Esophagus squamous epithelium (tissue), 5 donors: ENCODE results near the gene PLD5. TPM values are rescaled to one million over a fixed set of nuclear protein-coding genes. Genes with fewer than 3 reads are reported as not detected.

ENCODE experiments used
- DNase-seq: peaks from one replicate; lab custom pipeline; 2025; lab: John Stamatoyannopoulos, UW
- H3K27ac ChIP-seq, 4 donors: fragments of 200-600 bp; sonication (generic); one replicate each; pipeline ENCODE4 v1.5.1; 2016 to 2019; ENCODE audit warnings: mild to moderate bottlenecking in 1 of 4
- H3K27me3 ChIP-seq, 4 donors: fragments of 200-600 bp; sonication (generic); 1 replicate in 3 of 4; 2 replicates in 1 of 4; pipeline versions ENCODE4 v1.5.1 to v1.6.0; 2017 to 2021; ENCODE audit warnings: antibody characterized with exemption in 1 of 4
- H3K36me3 ChIP-seq, 3 donors: fragments of 200-600 bp; sonication (generic); one replicate each; pipeline ENCODE4 v1.5.1; 2016 to 2019
- H3K4me1 ChIP-seq, 3 donors: fragments of 200-600 bp; sonication (generic); one replicate each; pipeline ENCODE4 v1.5.1; 2017 to 2019
- H3K4me3 ChIP-seq, 4 donors: fragments of 200-600 bp; sonication (generic); 1 replicate in 3 of 4; 2 replicates in 1 of 4; pipeline ENCODE4 v1.5.1; 2016 to 2019; ENCODE audit warnings: mild to moderate bottlenecking in 2 of 4, moderate library complexity in 1 of 4
- H3K9me3 ChIP-seq, 3 donors: fragments of 200-600 bp; sonication (generic); one replicate each; pipeline ENCODE4 v1.5.1; 2016 to 2019
- CTCF ChIP-seq, 6 experiments: fragments of 450-650 bp in 4 of 6; fragments of 200-600 bp in 2 of 6; sonication (generic) in 2 of 6; IDR thresholded peaks; one replicate each; pipeline ENCODE4 v1.5.1; 2016 to 2019; ENCODE audit warnings: antibody characterized with exemption in 6 of 6, mild to moderate bottlenecking in 4 of 6, moderate library complexity in 4 of 6
- POLR2A ChIP-seq, 4 donors: fragments of 450-650 bp; IDR thresholded peaks; one replicate each; pipeline ENCODE4 v1.6.1; 2017; ENCODE audit warnings: antibody characterized with exemption in 4 of 4, mild to moderate bottlenecking in 4 of 4, moderate library complexity in 3 of 4
- WGBS, 2 donors: methylation state at CpG; one replicate each; pipeline ENCODE4 v1.1.5; 2018; 5-methylcytosine and 5-hydroxymethylcytosine counted together
- intact Hi-C: fragments of 100-400 bp; cut with DNase I; formaldehyde crosslinking; loops from one replicate; pipeline ENCODE4 v1.15.0; 2022
- total RNA-seq, 4 donors: library from RNA; depleted of rRNA; stranded (reverse); fragments of >200 nt; gene quantifications; one replicate each; pipeline ENCODE4 v1.1.0, GENCODE V29; 2016
- donor health status: DM: yes; HTN: yes; CAD: no.

PLD5 gene
- total RNA-seq, 4 donors from 2014 or later, result 0.18 to 0.57 TPM; not detected in 2

GRCh38 chr1:242201090-242201489 lies 323.4 kb downstream of the PLD5 start:
- TF ChIP-seq CTCF (IDR thresholded peaks at IDR 0.05) (no peak), POLR2A (IDR thresholded peaks at IDR 0.05) (no peak)
- Histone ChIP-seq H3K36me3 (no peaks in the 10 kb centered on the region), H3K4me3 (no peak overlapping the region), H3K4me1 (no peaks in the 10 kb centered on the region), H3K27ac (no peak overlapping the region), H3K9me3 (no peaks in the 10 kb centered on the region), H3K27me3 (no peaks in the 10 kb centered on the region)
- WGBS, 2 donors, result 79 to 82% methylated on average over 2 of the region's 2 CpGs
- intact Hi-C loops, result no loop called here
- DNase-seq, result no peak

DNA sequence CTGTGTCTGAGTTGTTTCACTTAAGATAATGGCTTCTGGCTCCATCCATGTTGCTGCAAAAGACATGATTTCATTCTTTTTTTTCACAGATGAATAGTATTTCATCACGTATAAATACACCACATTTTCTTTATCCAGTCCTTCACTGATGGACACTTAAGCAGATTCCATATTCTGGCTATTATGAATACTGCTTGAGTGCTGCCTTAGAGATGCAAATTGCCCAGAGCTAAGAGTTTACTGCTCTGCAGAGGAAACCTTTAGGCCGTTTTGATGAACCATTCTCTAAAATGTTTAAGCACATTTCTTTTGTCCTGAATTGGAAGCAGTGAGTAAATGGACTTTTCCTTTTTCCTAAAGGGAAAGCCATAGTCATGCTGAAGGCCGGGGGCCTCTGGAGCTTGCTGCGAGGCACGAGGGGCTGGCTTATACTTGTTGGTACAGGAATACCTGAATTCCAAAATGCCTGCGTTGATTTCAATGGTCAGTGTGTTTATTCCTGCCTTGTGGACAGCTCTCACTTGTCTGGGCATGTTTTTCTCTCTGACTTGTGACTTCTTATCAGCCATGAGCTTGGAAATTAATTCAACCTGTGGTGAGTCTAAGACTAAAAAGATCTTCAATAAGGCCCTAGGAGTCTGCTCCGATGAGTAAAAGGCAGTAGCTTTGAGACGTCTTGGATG lies 324.6 kb downstream of the PLD5 start:
- 58 to 61% methylated on average over 6 to 8 of the region's 8 CpGs for WGBS, 2 donors
- no peak for TF ChIP-seq POLR2A (IDR thresholded peaks at IDR 0.05)
- no peak for TF ChIP-seq CTCF (IDR thresholded peaks at IDR 0.05)
- Histone ChIP-seq H3K4me3 (no peak overlapping the region), H3K4me1 (no peaks in the 10 kb centered on the region), H3K36me3 (no peaks in the 10 kb centered on the region), H3K27ac (no peak overlapping the region), H3K27me3 (no peaks in the 10 kb centered on the region), H3K9me3 (no peaks in the 10 kb centered on the region)
- no peak for DNase-seq
- intact Hi-C loops, result no loop called here

- intact Hi-C loops, result no loop called here
- TF ChIP-seq CTCF (IDR thresholded peaks at IDR 0.05), result no peak
- TF ChIP-seq POLR2A (IDR thresholded peaks at IDR 0.05), result no peak
- WGBS, 2 donors, result 63 to 83% methylated on average over 9 of the region's 9 CpGs
Measured at GRCh38 chr1:242197907-242198820, 326.3 kb downstream of the PLD5 start.

DNA sequence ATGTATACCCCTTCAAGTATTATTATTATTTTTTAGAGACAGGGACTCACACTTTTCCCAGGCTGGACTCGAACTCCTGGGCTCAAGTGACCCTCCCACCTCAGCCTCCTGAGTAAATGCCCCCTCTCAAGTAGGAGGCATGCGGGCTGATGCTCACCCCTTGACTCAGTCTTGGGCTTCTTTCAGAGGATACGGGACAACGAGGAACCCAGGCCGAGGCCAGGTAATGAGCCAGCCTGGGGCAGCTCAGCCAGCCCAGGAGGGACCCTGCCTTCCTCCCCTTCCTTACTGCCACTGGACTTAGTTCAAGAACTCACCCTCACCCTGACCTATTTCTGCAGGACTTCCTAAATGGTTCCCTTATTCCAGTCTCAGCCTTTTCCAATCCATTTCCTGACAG lies 327.6 kb downstream of the PLD5 start:
- no peak for DNase-seq
- H3K4me1 ChIP-seq, result no peaks in the 10 kb centered on the region
- H3K36me3 ChIP-seq, result no peaks in the 10 kb centered on the region
- TF ChIP-seq POLR2A (IDR thresholded peaks at IDR 0.05) (no peak), CTCF (IDR thresholded peaks at IDR 0.05) (no peak)
- no peak overlapping the region for H3K4me3 ChIP-seq
- 82 to 85% methylated on average over 4 to 5 of the region's 5 CpGs for WGBS, 2 donors
- H3K27me3 ChIP-seq, result no peaks in the 10 kb centered on the region
- no peak overlapping the region for H3K27ac ChIP-seq
- intact Hi-C loops, result no loop called here
- H3K9me3 ChIP-seq, result no peaks in the 10 kb centered on the region

More at GRCh38 chr1:242197907-242198820, 326.3 kb downstream of the PLD5 start:
- Histone ChIP-seq H3K27me3 (no peaks in the 10 kb centered on the region), H3K36me3 (no peaks in the 10 kb centered on the region), H3K9me3 (no peaks in the 10 kb centered on the region), H3K4me1 (no peaks in the 10 kb centered on the region), H3K4me3 (no peak overlapping the region), H3K27ac (no peak overlapping the region)
- DNase-seq, result no peak

DNA sequence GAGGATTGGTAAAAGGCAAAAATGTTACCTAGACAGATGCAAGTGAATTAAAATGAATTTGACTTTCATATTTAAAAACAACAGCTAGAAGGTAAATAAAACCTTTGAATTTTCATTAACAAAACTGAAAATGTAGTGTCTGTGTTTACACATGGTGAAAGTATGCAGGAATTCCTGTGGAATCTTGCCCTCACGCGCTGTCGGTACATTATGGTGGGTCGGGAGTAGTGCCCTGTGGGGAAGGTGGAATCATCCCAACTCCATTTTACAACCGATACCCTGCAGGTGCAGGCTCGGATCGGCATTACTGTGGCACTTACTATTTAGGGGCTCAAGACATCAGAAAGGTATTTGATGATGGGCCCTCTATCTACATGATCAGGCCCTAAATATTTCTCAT lies 328.4 kb downstream of the PLD5 start:
- Histone ChIP-seq H3K4me3 (no peak overlapping the region), H3K27me3 (no peaks in the 10 kb centered on the region), H3K27ac (no peak overlapping the region), H3K9me3 (no peaks in the 10 kb centered on the region), H3K36me3 (no peaks in the 10 kb centered on the region), H3K4me1 (no peaks in the 10 kb centered on the region)
- WGBS, 2 donors, result 65 to 67% methylated on average over 7 of the region's 7 CpGs
- DNase-seq, result no peak
- TF ChIP-seq POLR2A (IDR thresholded peaks at IDR 0.05) (no peak), CTCF (IDR thresholded peaks at IDR 0.05) (no peak)
- intact Hi-C loops, result no loop called here
